Measurements from ENCODE around the gene GGTLC2.

GGTLC2 gene

DNA sequence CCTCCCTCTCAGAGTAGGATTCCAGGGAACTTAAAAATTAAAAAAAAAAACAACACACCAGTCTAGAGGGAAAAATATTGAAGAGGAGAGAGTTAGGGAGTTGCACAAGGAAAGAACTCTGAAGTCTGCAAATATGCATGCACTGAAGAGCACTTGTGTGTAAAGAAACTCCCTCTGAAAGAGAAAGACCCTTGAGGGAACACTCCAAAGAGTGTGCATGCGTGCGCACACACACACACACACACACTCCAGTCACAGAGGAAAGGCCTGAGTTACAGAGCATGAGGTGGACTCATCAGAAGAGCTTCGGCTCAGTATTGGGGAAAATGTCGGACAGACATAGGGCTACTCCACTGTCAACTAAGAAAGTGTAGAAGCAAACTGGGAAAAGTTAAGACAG is 30.1 kb downstream of the GGTLC2 start:
- Histone ChIP-seq H3K9me2 (ENCODE audit: low read depth, low read length) (no peaks in the 10 kb centered on the region), H3K4me3 (ENCODE audit: low read depth, low read length, poor library complexity, severe bottlenecking) (no peak overlapping the region), H3K4me1 (ENCODE audit: insufficient read depth, low read length, severe bottlenecking) (peaks cover 38% of the 10 kb centered on the region), H3K4me2 (ENCODE audit: low read length) (no peak overlapping the region), H3K9me3 (ENCODE audit: low read length) (peaks cover 12% of the 10 kb centered on the region), H2AFZ (ENCODE audit: low read length) (no peak overlapping the region), H3K9ac (ENCODE audit: low read length) (no peak overlapping the region), H3K79me2 (ENCODE audit: insufficient read depth, low read length) (no peaks in the 10 kb centered on the region), H3K36me3 (ENCODE audit: insufficient read depth, low read length) (no peaks in the 10 kb centered on the region; the same call in 1 of the 2 replicates), H4K20me1 (ENCODE audit: insufficient read depth, low read length) (no peaks in the 10 kb centered on the region), H3F3A (ENCODE audit: insufficient read depth, low read length) (no peaks in the 10 kb centered on the region), H3K27me3 (ENCODE audit: insufficient read depth, low read length) (no peaks in the 10 kb centered on the region), H3K27ac (ENCODE audit: low read depth, low read length, poor library complexity, severe bottlenecking) (no peak overlapping the region)
- no peak for TF ChIP-seq EZH2 (IDR thresholded peaks at IDR 0.05; ENCODE audit: borderline replicate concordance, low read length)
- TF ChIP-seq, protein P1, sequence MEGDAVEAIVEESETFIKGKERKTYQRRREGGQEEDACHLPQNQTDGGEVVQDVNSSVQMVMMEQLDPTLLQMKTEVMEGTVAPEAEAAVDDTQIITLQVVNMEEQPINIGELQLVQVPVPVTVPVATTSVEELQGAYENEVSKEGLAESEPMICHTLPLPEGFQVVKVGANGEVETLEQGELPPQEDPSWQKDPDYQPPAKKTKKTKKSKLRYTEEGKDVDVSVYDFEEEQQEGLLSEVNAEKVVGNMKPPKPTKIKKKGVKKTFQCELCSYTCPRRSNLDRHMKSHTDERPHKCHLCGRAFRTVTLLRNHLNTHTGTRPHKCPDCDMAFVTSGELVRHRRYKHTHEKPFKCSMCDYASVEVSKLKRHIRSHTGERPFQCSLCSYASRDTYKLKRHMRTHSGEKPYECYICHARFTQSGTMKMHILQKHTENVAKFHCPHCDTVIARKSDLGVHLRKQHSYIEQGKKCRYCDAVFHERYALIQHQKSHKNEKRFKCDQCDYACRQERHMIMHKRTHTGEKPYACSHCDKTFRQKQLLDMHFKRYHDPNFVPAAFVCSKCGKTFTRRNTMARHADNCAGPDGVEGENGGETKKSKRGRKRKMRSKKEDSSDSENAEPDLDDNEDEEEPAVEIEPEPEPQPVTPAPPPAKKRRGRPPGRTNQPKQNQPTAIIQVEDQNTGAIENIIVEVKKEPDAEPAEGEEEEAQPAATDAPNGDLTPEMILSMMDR (IDR thresholded peaks at IDR 0.05; ENCODE audit: low read length): no peak

DNA sequence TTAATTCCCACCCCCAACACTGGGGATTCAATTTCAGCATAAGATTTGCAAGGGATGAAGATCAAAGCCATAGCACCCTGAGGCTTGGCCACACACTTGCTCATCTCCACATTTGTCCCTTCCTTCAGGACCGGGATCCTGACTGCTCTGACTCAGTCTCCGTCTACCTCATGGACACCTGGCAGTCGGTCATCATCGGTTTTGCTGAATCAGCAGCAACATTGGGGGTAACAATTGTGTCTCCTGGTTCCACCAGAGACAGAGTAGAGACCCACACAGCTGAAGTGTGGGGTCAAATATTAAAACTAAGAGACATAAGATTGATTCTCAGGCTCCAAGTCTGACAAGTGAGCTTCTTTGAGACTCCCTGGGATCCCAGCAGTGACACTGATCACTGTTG is 34.6 kb downstream of the GGTLC2 start:
- Histone ChIP-seq H3K9ac (ENCODE audit: low read length) (no peak overlapping the region), H4K20me1 (ENCODE audit: insufficient read depth, low read length) (no peaks in the 10 kb centered on the region), H3K4me2 (ENCODE audit: low read length) (no peak overlapping the region), H3K9me3 (ENCODE audit: low read length) (no peaks in the 10 kb centered on the region), H3K4me1 (ENCODE audit: insufficient read depth, low read length, severe bottlenecking) (peaks cover 53% of the 10 kb centered on the region), H3K4me3 (ENCODE audit: low read depth, low read length, poor library complexity, severe bottlenecking) (no peak overlapping the region), H3K36me3 (ENCODE audit: insufficient read depth, low read length) (no peaks in the 10 kb centered on the region), H3K27me3 (ENCODE audit: insufficient read depth, low read length) (no peaks in the 10 kb centered on the region), H2AFZ (ENCODE audit: low read length) (no peak overlapping the region), H3K9me2 (ENCODE audit: low read depth, low read length) (no peaks in the 10 kb centered on the region), H3K79me2 (ENCODE audit: insufficient read depth, low read length) (no peaks in the 10 kb centered on the region), H3K27ac (ENCODE audit: low read depth, low read length, poor library complexity, severe bottlenecking) (peak overlapping the region; percentile 71), H3F3A (ENCODE audit: insufficient read depth, low read length) (no peaks in the 10 kb centered on the region)
- no peak for TF ChIP-seq EZH2 (IDR thresholded peaks at IDR 0.05; ENCODE audit: borderline replicate concordance, low read length)
- TF ChIP-seq, protein P1 (IDR thresholded peaks at IDR 0.05; ENCODE audit: low read length): no peak

GRCh38 chr22:22680396-22680795 is 36.0 kb downstream of the GGTLC2 start:
- H3K27ac ChIP-seq (ENCODE audit: low read depth, low read length, poor library complexity, severe bottlenecking): peak overlapping the region; percentile 71
- H3K36me3 ChIP-seq (ENCODE audit: insufficient read depth, low read length): no peaks in the 10 kb centered on the region
- no peak overlapping the region for H3K4me2 ChIP-seq (ENCODE audit: low read length)
- H3K9me2 ChIP-seq (ENCODE audit: low read depth, low read length): no peaks in the 10 kb centered on the region
- H3K27me3 ChIP-seq (ENCODE audit: insufficient read depth, low read length): no peaks in the 10 kb centered on the region
- no peak overlapping the region for H3K9ac ChIP-seq (ENCODE audit: low read length)
- H3K4me1 ChIP-seq (ENCODE audit: insufficient read depth, low read length, severe bottlenecking): peaks cover 68% of the 10 kb centered on the region
- no peaks in the 10 kb centered on the region for H3K79me2 ChIP-seq (ENCODE audit: insufficient read depth, low read length)
- no peaks in the 10 kb centered on the region for H3K9me3 ChIP-seq (ENCODE audit: low read length)
- H2AFZ ChIP-seq (ENCODE audit: low read length): no peak overlapping the region
- no peaks in the 10 kb centered on the region for H3F3A ChIP-seq (ENCODE audit: insufficient read depth, low read length)
- TF ChIP-seq EZH2 (IDR thresholded peaks at IDR 0.05; ENCODE audit: borderline replicate concordance, low read length): no peak
- TF ChIP-seq, protein P1 (IDR thresholded peaks at IDR 0.05; ENCODE audit: low read length): no peak
- H3K4me3 ChIP-seq (ENCODE audit: low read depth, low read length, poor library complexity, severe bottlenecking): no peak overlapping the region
- no peaks in the 10 kb centered on the region for H4K20me1 ChIP-seq (ENCODE audit: insufficient read depth, low read length)
